ENCODE results near the gene FAM168A.
"Not testable (repeated sequence)": the region's sequence is repeated elsewhere in the genome, so short reads cannot be mapped to it uniquely, and the experiment has no call there.

The FAM168A gene

GRCh38 chr11:73579641-73580434, 18.1 kb downstream of the FAM168A start:
- Histone ChIP-seq H4K20me1 (peaks cover 28% of the 10 kb centered on the region; the same call in 1 of the 2 replicates), H3K36me3 (peaks cover 53% of the 10 kb centered on the region), H3K9me3 (no peaks in the 10 kb centered on the region; the same call in 1 of the 2 replicates), H3K27me3 (no peaks in the 10 kb centered on the region), H3K27ac (no peak overlapping the region), H3K4me3 (no peak overlapping the region), H3K4me1 (no peaks in the 10 kb centered on the region), H3K9ac (no peak overlapping the region), H3K4me2 (no peak overlapping the region)
- no peak for TF ChIP-seq Cebpa-rat (IDR thresholded peaks at IDR 0.05)

GRCh38 chr11:73578592-73579185, 19.2 kb downstream of the FAM168A start:
- Histone ChIP-seq H3K27me3 (no peaks in the 10 kb centered on the region), H3K27ac (no peak overlapping the region), H4K20me1 (peaks cover 23% of the 10 kb centered on the region; the same call in 1 of the 2 replicates), H3K9ac (no peak overlapping the region), H3K4me3 (no peak overlapping the region), H3K36me3 (peaks cover 52% of the 10 kb centered on the region), H3K4me1 (no peaks in the 10 kb centered on the region), H3K9me3 (peaks cover 9% of the 10 kb centered on the region), H3K4me2 (no peak overlapping the region)
- no peak for TF ChIP-seq Cebpa-rat (IDR thresholded peaks at IDR 0.05)

GRCh38 chr11:73577496-73577917, 20.4 kb downstream of the FAM168A start:
- Histone ChIP-seq H3K4me2 (no peak overlapping the region), H3K9me3 (peaks cover 19% of the 10 kb centered on the region), H3K27me3 (no peaks in the 10 kb centered on the region), H3K9ac (no peak overlapping the region), H3K4me3 (no peak overlapping the region), H4K20me1 (peaks cover 13% of the 10 kb centered on the region; the same call in 1 of the 2 replicates), H3K36me3 (peaks cover 52% of the 10 kb centered on the region), H3K27ac (no peak overlapping the region), H3K4me1 (no peaks in the 10 kb centered on the region)
- no peak for TF ChIP-seq Cebpa-rat (IDR thresholded peaks at IDR 0.05)

- peaks cover 13% of the 10 kb centered on the region; the same call in 1 of the 2 replicates for H4K20me1 ChIP-seq
- no peaks in the 10 kb centered on the region for H3K27me3 ChIP-seq
- no peak overlapping the region for H3K27ac ChIP-seq
- no peaks in the 10 kb centered on the region for H3K4me1 ChIP-seq
- H3K4me2 ChIP-seq: no peak overlapping the region
- peaks cover 45% of the 10 kb centered on the region for H3K36me3 ChIP-seq
- peaks cover 19% of the 10 kb centered on the region for H3K9me3 ChIP-seq
- H3K4me3 ChIP-seq: no peak overlapping the region
- H3K9ac ChIP-seq: no peak overlapping the region
- TF ChIP-seq Cebpa-rat (IDR thresholded peaks at IDR 0.05): no peak
These were observed 21.7 kb downstream of the FAM168A start for GRCh38 chr11:73576185-73576614.

- not testable (repeated sequence) for H3K4me3 ChIP-seq, H4K20me1 ChIP-seq, H3K27me3 ChIP-seq, H3K27ac ChIP-seq, H3K4me2 ChIP-seq, H3K9ac ChIP-seq, H3K4me1 ChIP-seq
- Histone ChIP-seq H3K36me3 (peaks cover 57% of the 10 kb centered on the region), H3K9me3 (peaks cover 19% of the 10 kb centered on the region)
These were observed 25.9 kb downstream of the FAM168A start for GRCh38 chr11:73571982-73572381.

- H3K36me3 ChIP-seq: peaks cover 50% of the 10 kb centered on the region
- no peak for TF ChIP-seq Cebpa-rat (IDR thresholded peaks at IDR 0.05)
These were observed 27.3 kb downstream of the FAM168A start for GRCh38 chr11:73570415-73571114.

GRCh38 chr11:73566977-73567755, 30.7 kb downstream of the FAM168A start:
- no peak for TF ChIP-seq Cebpa-rat (IDR thresholded peaks at IDR 0.05)
- H3K9me3 ChIP-seq: no peaks in the 10 kb centered on the region
- no peaks in the 10 kb centered on the region for H3K27me3 ChIP-seq
- H3K36me3 ChIP-seq: peaks cover 22% of the 10 kb centered on the region
- H3K4me1 ChIP-seq: no peaks in the 10 kb centered on the region
- H3K4me3 ChIP-seq: no peak overlapping the region
- no peak overlapping the region for H3K9ac ChIP-seq
- H3K27ac ChIP-seq: no peak overlapping the region
- H3K4me2 ChIP-seq: no peak overlapping the region
- H4K20me1 ChIP-seq: peaks cover 27% of the 10 kb centered on the region; the same call in 1 of the 2 replicates

More at GRCh38 chr11:73570415-73571114, 27.3 kb downstream of the FAM168A start:
- Histone ChIP-seq H3K9ac (no peak overlapping the region), H3K4me2 (no peak overlapping the region), H3K27ac (no peak overlapping the region), H3K4me3 (no peak overlapping the region), H4K20me1 (0 out of 2 replicates have a peak, but pooled peaks cover 6% of the 10 kb centered on the region), H3K4me1 (no peaks in the 10 kb centered on the region), H3K9me3 (peaks cover 19% of the 10 kb centered on the region), H3K27me3 (no peaks in the 10 kb centered on the region)

GRCh38 chr11:73566422-73566821, 31.5 kb downstream of the FAM168A start:
- H3K36me3 ChIP-seq: peaks cover 22% of the 10 kb centered on the region
- no peak overlapping the region for H3K4me2 ChIP-seq
- H3K27ac ChIP-seq: no peak overlapping the region
- H3K4me3 ChIP-seq: no peak overlapping the region
- H3K9me3 ChIP-seq: no peaks in the 10 kb centered on the region
- TF ChIP-seq Cebpa-rat (IDR thresholded peaks at IDR 0.05): no peak
- no peaks in the 10 kb centered on the region for H3K4me1 ChIP-seq
- no peak overlapping the region for H3K9ac ChIP-seq
- H4K20me1 ChIP-seq: peaks cover 27% of the 10 kb centered on the region; the same call in 1 of the 2 replicates
- H3K27me3 ChIP-seq: no peaks in the 10 kb centered on the region

- H3K4me3 ChIP-seq: no peak overlapping the region
- H3K9me3 ChIP-seq: no peaks in the 10 kb centered on the region
- no peak overlapping the region for H3K27ac ChIP-seq
- H3K4me1 ChIP-seq: no peaks in the 10 kb centered on the region
- H3K9ac ChIP-seq: no peak overlapping the region
- no peak for TF ChIP-seq Cebpa-rat (IDR thresholded peaks at IDR 0.05)
- no peak overlapping the region for H3K4me2 ChIP-seq
- H3K27me3 ChIP-seq: no peaks in the 10 kb centered on the region
- peaks cover 27% of the 10 kb centered on the region; the same call in 1 of the 2 replicates for H4K20me1 ChIP-seq
- H3K36me3 ChIP-seq: peaks cover 22% of the 10 kb centered on the region
These were observed 32.1 kb downstream of the FAM168A start for GRCh38 chr11:73565804-73566203.

All from BLaER1 (cell line).